HG02884 (cell line): ENCODE data around the gene RNASE12.
"Not testable (repeated sequence)": the region's sequence is repeated elsewhere in the genome, so short reads cannot be mapped to it uniquely, and the experiment has no call there.

Source experiments
- ATAC-seq: cut with Tn5 transposase; IDR thresholded peaks from one replicate; pipeline ENCODE4 v1.9.1; 2021; ENCODE audit warnings: mild to moderate bottlenecking, moderate library complexity; ENCODE audit not compliant: unreplicated experiment

RNASE12 gene, protein sequence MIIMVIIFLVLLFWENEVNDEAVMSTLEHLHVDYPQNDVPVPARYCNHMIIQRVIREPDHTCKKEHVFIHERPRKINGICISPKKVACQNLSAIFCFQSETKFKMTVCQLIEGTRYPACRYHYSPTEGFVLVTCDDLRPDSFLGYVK

DNA sequence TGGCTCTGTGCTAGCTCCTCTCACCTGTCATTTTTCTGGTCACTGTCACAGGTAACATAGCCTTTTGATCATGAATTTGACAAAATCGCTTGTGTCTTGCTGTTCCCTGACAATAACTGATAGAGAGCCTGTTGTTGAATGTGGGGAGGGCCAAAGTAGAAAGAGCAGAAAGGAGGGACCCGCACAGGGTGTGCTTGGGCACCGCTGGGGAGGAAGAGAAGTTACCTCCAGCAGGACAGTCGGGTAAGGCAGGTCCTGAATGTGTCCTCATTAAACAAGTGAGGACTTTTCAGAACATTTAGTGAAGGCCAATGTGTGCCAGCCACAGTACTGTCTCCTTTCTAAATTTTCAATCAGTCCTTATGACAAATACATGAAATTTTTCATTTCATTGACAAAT, at the start of gene RNASE12:
RNASE12 (minus strand) TSS at position 142 of the 400 bp plus-strand sequence. CDS start 653 bp downstream, outside the sequence.
- ATAC-seq: no peak

DNA sequence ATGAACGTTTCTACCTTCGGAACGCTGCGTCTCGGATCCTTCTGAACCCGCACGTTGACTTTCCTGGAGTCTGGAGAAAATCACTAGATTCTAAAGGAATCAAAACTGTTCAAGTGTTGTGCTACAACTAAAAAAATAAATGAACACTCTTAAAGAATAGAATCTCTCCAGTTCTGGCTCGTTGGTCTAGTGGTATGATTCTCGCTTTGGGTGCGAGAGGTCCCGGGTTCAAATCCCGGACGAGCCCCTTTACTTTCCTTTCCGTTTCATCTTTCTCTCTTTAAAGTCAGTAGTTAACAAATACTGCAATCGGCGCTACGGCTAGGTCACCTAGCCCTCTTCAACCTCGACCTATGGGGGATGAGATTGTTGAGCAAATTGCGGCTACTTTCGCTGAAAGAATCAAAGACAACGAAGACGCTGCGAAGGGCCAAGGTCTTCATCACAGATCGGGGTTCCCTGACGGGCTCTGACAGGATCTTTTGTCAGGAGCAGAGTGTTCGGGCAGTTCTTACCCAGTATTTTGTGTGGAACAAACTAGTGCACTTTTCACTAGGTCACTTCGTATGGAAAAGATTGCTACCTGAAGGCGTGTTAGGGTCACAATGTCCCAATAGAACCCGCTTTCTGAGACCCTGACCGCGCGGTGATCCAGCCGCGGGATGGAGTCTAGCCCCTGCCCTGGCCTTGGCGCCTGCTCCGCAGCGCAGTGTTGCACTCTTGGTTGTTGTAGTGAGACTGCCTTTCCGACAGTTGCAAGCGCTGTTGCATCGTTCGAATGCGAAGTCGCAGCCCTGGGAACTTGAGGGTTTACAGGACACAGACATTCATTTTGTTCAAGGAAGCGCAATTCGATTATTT, 41.9 kb upstream of the RNASE12 start:
- peak; percentile 60 for ATAC-seq

DNA sequence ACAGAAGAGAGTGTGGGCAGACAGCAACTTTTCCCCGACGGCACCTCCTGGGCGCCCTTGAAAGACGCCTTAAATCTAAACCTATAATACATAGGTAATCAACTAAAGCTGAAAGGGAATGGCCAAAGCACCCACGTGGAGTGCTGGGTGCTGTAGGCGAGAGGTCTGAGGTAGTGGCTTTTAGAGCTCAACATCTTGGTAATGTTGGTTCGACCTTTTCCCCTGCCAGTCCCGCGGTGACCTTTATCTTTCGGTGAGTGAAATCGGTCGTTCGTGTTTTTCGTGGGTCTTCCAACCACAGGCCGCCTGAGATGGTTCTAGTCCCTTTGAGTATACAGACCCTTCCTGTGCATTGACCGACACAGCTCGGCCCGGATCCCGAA, 41.3 kb upstream of the RNASE12 start:
- ATAC-seq: no peak

DNA sequence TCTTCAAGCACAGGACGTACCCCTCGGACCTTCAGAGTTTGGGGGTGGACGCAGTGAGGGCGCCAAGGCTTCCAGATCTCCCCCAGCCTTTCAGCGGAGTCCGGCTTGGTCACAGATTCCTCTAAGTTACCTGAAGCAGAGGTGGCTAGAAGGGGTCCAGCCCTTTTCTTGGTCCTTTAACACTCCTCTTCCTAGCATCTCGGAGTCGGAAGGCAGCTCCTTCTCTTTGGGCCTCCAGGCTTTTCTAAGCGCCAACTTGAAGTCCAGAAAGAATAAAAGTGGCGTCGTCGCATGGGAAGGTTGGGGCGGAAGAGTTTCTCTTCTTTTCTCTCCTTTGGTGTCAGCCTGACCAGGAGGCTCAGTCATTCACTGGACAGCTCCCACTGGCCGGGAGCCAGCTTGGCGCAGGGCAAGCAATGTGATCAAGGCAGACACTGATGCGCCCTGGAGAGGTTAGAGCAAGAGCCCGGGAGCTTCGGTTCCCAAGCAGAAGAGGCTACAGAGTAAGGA, 40.8 kb upstream of the RNASE12 start:
- no peak for ATAC-seq

DNA sequence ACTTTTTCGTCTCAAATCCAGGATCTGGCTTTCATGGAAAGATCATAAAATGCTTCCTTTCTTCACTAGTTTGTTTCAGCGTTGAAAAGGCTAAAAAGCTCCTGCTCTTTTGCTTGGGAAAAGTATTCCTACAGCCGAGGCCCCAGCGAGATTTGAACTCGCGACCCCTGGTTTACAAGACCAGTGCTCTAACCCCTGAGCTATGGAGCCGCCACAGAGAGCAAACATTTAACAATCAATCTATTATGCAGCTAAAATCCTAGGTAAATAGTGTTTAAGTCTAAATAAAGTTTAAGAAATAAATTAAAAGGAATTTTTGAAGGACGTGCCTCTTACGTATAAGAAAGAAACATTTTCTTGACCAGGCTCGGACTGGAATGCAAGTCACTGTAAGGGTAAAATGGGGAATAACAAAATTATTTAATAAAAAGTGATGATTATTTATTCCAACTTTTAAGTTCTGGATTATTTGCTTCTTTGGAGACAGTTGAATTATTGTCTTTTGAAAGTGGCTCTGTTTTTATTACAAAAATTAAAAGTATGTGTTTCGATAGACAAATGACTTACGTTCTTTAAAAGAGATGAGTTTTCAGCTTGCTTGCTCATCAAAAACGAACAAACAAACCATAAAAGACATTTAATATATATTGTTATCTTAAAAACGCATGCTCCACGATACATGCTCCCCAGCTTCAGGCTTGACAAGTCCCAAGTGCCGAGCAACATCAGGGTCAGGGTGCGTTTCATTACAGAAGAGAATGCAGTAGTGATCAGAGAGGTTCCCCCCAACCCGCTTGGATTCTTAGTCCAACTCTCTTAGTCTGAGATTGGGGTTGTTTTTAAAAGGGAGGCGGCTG, 40.1 kb upstream of the RNASE12 start:
- ATAC-seq: no peak

DNA sequence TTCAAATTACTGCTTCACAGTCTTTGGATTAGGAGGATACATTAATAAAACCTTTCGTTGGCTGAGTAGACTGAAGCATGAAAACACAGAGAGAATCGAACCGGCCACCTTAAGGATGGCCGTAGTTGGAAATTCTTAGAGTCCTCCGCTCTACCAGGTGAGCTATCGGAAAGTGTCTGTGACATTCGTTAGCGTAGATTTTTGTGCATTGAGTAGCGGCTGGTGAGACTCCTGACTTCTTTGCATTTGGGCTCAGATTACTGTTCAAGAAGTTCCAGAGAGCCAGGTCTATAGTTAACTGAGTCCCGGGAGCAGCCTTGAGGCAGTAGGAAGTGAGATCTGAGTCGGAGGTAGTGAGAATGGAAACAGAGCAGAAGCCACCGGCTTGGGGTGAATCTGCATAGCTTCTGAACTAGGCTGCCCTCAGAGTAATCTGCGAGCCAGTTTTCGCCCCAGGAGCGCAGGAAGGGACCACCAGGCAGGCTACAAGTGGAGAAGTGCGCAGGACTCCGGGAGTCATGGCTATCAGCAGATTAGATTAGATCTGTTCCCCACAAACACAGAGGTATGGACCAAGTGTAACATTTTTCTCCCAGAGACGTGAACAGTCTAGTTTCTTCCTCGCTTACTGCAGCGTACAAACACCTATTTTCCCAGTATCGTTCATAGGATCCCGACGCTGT, 39.3 kb upstream of the RNASE12 start:
- no peak for ATAC-seq

DNA sequence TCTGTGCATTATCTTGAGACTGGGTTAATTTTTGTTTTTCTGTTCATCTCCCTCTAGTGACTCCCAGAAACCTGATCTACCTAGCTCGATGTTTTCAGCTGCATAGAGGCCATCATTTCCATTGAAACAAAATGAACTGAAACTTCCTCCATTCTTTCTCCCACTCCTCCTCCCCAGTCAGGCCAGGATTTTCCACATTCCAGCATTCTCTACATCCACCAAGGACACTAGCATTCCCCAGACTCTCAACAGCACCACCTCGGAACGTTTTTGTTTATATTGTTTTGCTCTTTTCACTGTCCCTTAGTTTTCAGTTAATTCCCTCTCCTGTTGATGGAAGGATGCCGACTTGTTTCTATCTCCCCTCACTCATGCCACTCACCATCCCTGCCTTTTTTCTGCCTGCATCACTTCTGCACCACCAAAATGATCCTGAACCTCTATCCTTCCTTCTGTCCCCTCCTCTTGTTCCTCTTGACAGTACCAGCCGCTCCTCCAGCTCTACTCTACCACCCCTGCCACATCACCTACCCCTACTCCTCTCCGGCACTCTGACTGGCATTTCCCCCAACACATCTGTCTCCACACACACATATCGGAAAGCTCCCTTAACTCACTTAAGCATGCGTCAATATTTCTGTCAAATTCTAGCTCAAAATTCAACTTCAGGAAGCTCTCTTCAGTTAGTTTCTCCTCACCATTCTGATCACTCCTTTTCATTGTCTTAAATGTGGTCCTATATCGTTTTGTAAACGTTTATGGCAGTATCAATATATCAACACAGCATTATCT, 37.1 kb upstream of the RNASE12 start:
- ATAC-seq: no peak

DNA sequence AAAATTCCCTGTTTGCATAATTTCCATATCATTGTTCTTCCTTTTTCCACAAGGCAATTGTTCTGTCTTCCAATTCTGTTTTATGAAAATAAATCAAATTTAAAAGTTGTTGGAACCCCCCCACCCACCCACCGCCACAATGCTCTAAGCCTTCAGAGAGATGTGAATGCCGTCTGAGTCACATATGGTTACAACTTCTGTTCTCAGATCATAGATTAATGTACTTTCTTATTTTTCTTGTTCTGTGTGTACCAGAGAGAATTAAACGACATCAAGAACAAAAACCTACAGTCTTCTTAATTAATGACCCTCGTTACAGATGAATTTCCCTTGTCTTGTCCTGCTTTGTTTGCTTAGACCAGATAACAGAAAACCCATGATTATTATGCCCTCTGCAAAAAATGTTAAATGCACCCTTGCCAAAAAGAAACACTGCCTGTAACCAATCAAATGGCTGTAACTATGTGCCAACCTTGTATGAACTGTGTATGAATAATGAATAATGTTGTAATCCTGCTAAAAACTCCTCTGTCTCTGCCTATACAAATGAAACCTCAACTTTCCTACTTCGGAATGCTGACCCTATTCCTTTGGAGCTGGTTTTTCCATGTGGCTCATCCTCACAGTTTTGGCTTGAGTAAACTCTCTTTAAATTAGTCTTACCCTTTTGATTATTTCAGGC, 36.3 kb upstream of the RNASE12 start:
- no peak for ATAC-seq

DNA sequence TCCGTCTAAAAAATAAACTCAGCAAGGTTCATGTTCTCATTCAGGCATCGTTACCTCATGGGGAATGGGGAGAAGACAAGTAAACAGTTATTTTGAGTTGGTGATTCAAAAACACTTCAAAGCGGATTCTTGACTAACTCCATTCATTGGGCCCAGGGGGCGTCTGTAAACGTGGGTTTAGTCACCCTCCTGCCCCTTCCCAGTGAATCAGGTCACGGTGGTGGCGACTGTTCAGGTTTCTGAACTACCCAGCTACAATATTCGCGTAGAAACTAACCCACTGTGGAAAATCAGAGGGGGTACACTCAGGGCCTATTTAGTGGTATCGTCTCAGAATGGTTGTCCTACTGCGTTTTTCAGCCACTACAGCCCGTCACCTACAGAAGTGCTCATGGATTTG, 35.1 kb upstream of the RNASE12 start:
- no peak for ATAC-seq

DNA sequence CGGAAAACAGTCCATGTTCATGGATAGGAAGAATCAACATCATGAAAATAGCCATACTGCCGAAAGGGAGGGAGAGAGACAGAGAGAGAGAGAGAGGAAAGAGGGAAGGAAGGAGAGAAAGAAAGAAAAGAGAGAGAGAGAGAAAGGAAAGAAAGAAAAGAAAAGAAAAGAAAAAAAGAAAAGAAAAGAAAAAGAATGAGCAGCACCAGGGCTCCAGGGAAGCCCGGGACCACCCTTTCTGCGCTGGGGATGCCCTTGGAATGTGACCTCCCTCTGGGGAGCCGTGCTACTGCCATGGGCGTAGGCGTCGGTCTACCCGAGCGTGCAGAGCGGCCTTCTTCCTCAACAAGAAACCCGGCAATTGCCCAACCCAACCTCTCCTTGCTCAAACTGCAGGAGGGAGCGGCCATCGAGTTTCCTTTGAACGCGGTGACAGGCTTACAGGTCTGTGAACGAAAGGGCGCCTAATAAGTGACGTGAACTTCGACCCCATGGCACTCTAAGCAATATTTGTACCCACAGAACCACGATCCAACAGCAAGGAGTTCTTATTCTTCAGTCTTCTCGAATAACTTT, 33.4 kb upstream of the RNASE12 start:
- ATAC-seq: peak; percentile 48

DNA sequence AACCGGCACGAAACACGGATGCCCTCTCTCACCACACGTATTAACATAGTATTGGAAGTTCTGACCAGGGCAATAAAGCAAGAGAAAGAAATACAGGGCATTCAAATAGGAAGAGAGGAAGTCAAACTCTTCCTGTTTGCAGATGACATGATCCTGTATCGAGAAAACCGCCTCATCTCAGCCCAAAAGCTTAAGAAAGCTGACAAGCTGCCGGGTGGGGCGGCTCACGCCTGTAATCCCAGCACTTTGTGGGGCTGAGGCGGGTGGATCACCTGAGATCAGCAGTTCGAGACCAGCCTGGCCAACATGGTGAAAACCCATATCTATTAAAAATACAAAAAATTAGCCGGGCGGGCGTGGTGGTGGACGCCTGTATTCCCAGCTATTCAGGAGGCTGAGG, 32.6 kb upstream of the RNASE12 start:
- no peak for ATAC-seq

DNA sequence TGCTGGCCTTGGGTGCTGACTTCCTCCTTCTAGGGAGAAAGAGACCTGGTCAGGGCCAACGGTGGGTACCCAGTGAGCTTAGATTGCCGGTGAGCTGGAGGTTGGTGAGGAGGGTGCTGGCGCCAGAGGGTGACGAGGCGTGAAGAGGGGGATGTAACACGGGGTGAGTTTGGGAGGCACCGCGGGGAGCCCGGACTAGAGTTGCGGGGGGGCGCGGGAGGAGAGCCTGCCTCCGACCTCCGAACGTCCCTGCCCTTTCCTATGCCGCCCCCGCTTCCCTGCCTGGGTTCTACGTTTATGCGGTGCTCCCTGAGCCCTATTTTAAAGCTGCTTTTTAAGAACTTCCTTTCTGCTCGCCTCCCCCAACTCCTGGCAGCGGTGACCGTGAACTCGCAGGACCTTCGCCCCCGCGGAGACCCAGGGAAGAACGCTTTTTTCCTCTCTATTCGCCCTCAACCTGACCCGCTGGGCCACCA, 31.7 kb upstream of the RNASE12 start:
- no peak for ATAC-seq

DNA sequence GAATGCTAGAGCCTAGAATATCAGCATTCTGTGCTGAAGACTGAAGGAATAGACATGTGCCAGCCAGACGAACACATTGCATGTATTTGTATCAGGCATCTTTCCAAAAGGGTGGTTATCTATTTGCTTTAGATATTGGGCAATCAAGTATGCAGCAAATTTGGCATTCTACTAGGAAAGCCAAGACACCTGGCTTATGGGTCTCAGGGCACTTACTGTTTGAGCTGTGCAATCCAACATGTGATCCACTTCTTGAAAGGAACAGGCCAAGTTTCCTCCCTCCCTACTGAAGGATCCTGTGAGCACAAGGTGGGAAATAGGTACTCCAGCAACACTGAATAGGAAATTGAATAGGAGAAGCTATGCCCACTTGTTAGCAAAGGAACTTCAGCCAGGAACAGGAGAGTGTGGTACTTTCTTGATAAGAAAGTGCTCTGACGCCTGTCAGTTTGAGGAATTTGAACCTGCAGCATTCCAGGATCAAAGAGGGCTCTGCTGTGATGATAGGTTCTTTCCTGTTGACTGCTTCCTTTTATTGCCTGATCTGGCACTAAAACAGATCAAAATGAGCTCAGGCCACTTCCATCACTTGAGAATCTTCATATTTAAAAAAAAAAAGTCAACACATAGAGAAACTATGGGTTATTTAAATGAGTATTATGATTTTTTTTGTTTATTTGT, 29.8 kb upstream of the RNASE12 start:
- ATAC-seq: no peak

DNA sequence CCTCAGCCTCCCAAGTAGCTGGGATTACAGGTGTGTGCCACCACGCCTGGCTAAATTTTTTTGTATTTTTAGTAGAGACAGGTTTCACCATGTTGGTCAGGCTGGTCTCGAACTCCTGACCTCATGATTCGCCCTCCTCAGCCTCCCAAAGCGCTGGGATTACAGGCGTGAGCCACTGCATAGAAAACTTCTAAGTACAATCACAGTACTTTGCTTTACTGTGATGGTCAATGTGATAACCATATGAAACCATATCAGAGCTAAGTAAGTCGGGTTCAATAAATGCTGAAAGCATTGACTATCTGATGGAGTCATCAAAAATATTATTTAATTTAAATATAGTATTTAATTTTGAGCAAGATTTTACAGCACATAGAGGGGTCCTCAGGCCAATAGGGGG, 28.5 kb upstream of the RNASE12 start:
- ATAC-seq: not testable (repeated sequence)

DNA sequence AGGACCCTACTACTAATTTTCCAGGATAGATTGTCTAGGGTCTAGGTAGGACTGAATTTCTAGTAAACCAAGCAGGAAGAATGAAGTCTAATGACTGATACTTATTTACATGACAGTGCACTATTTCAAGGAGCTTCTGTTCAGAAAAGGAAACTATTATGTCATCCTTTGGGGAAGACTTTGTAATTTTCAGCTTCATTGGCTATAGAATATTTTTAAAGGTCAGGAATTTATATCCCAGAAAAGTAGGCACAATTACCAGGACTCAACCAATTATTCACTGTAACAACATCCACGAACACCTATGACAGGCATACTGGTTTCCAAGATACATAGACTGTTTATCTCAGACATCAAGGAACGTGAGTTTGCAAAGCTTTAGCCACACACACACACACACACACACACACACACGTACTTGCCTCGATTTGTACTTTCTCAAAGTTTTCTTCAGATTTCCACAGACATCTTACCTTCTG, 27.1 kb upstream of the RNASE12 start:
- no peak for ATAC-seq

DNA sequence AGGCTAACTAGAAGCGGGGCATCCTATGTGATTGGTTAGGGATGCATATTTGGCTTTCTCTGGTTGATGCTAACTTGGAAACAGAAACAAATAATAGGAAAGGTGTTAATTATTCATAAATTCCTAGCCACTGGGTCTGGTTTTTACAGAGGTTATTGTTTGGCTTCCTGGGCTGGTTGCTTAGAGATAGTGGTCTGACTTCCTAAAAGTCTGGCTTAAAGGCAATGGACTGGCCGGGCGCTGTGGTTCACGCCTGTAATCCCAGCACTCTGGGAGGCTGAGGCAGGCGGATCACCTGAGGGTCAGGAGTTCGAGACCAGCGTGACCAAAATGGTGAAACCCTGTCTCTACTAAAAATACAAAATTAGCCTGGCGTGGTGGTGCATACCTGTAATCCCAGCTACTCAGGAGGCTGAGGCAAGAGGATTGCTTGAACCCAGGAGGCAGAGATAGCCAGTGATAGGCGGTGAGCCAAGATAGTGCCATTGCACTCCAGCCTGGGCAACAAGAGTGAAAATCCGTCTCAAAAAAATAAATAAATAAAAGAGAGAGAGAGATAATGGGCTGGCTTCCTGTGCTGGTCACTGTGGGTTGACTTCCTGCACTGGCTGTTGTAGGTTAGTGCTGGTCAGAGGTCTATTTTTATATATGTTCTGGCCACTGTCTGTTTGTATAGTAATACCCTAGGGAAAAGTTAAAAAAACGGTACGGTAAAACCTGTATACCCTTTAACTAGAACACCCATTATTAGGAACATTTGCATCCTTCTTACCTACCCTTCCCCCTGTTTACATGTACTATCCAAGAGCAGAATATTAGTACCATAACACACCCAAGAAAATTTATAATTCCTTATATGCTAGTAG, 26.2 kb upstream of the RNASE12 start:
- ATAC-seq: no peak

DNA sequence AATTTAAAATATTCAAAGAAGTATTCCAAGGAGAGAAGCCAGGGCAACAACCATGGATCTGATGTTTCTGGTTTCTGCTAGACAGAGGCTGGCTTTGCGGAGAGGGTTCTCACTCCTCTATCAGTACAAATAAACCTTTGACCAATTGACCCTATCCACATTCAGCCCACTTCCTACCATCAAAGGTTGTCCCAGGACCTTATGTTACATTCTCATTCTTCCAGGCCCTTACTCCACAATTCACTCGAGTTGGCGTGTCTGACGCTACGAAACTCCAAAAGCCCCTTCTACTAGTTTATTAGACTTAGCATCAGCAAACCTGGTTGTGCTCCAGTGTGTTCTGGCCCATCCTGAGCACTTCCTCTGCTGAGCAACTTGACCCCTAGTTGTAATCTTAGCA, 24.8 kb upstream of the RNASE12 start:
- no peak for ATAC-seq
